Testis (tissue), 2 donors: ENCODE measurements around the gene AGAP1.

Experiments
- CTCF ChIP-seq, 3 experiments: fragments of 450-650 bp in 2 of 3; fragments of 200-600 bp in 1 of 3; sonication (generic) in 1 of 3; IDR thresholded peaks; one replicate each; pipeline ENCODE4 v1.5.1; 2016 to 2019; ENCODE audit warnings: antibody characterized with exemption in 3 of 3, mild to moderate bottlenecking in 2 of 3, moderate library complexity in 1 of 3
- POLR2A ChIP-seq: fragments of 450-650 bp; IDR thresholded peaks from one replicate; pipeline ENCODE4 v1.6.1; 2017; ENCODE audit warnings: antibody characterized with exemption, mild to moderate bottlenecking, moderate library complexity

- TF ChIP-seq CTCF (IDR thresholded peaks at IDR 0.05) = no peak
- no peak for TF ChIP-seq POLR2A
These were observed 625.2 kb downstream of the AGAP1 start for GRCh38 chr2:236119003-236119402.
